Astrocyte (in vitro differentiated cells and primary cell): ENCODE data around the gene NEAT1. TPM values are rescaled to one million over a fixed set of nuclear protein-coding genes. Genes with fewer than 3 reads are reported as not detected.

Experiments used
- DNase-seq: peaks from one replicate; pipeline ENCODE4 v3.0.0-alpha.2; 2010; ENCODE audit warnings: low read depth
- FAIRE-seq: peaks from 2 replicates; lab custom pipeline; 2011; peaks lifted over from hg19 to GRCh38; lab: Jason Lieb, UNC
- H2AFZ ChIP-seq: 2 replicates; pipeline ENCODE4 v1.6.0; 2012; ENCODE audit warnings: low read depth, low read length, inconsistent platforms
- H3K27ac ChIP-seq: 2 replicates; pipeline ENCODE4 v1.5.1; 2011; ENCODE audit warnings: low read depth, low read length, inconsistent platforms
- H3K27me3 ChIP-seq: 2 replicates; pipeline ENCODE4 v1.6.0; 2011; ENCODE audit warnings: low read length, inconsistent platforms; ENCODE audit not compliant: insufficient read depth
- H3K36me3 ChIP-seq: 2 replicates; pipeline ENCODE4 v1.5.1; 2011; ENCODE audit warnings: low read length, inconsistent platforms; ENCODE audit not compliant: insufficient read depth
- H3K4me1 ChIP-seq: 2 replicates; pipeline ENCODE4 v1.5.1; 2011; ENCODE audit warnings: low read length, inconsistent platforms; ENCODE audit not compliant: insufficient read depth
- H3K4me2 ChIP-seq: 2 replicates; pipeline ENCODE4 v1.6.0; 2012; ENCODE audit warnings: low read length, inconsistent platforms
- H3K4me3 ChIP-seq: 2 replicates; pipeline ENCODE4 v1.5.1; 2011; ENCODE audit warnings: low read depth, mild to moderate bottlenecking, low read length, inconsistent platforms; ENCODE audit not compliant: insufficient read depth
- H3K79me2 ChIP-seq: 2 replicates; pipeline ENCODE4 v1.6.0; 2012; ENCODE audit warnings: mild to moderate bottlenecking, low read length, inconsistent platforms; ENCODE audit not compliant: insufficient read depth
- H3K9ac ChIP-seq: 2 replicates; pipeline ENCODE4 v1.6.0; 2012; ENCODE audit warnings: mild to moderate bottlenecking, low read length, inconsistent platforms
- H3K9me3 ChIP-seq: 2 replicates; pipeline ENCODE4 v1.5.1; 2012; ENCODE audit warnings: low read depth, mild to moderate bottlenecking, low read length, inconsistent platforms; ENCODE audit not compliant: insufficient read depth
- H4K20me1 ChIP-seq: 2 replicates; pipeline ENCODE4 v1.6.0; 2012; ENCODE audit warnings: low read length, inconsistent platforms; ENCODE audit not compliant: insufficient read depth
- H3K27ac Mint-ChIP-seq: one replicate; pipeline ENCODE4 v1.8.0; 2021; ENCODE audit warnings: mild to moderate bottlenecking, mixed read lengths; ENCODE audit not compliant: unreplicated experiment
- H3K27me3 Mint-ChIP-seq: one replicate; pipeline ENCODE4 v1.8.0; 2021; ENCODE audit warnings: low read depth, mixed read lengths; ENCODE audit not compliant: unreplicated experiment
- H3K36me3 Mint-ChIP-seq: one replicate; pipeline ENCODE4 v1.8.0; 2021; ENCODE audit warnings: low read depth, mixed read lengths; ENCODE audit not compliant: unreplicated experiment
- H3K4me1 Mint-ChIP-seq: one replicate; pipeline ENCODE4 v1.8.0; 2021; ENCODE audit warnings: low read depth, mixed read lengths; ENCODE audit not compliant: unreplicated experiment
- H3K4me3 Mint-ChIP-seq: one replicate; pipeline ENCODE4 v1.8.0; 2021; ENCODE audit warnings: mild to moderate bottlenecking, moderate library complexity, mixed read lengths; ENCODE audit not compliant: unreplicated experiment
- H3K9me3 Mint-ChIP-seq: one replicate; pipeline ENCODE4 v1.8.0; 2021; ENCODE audit warnings: mild to moderate bottlenecking, mixed read lengths; ENCODE audit not compliant: unreplicated experiment
- EZH2 ChIP-seq: IDR thresholded peaks from 2 replicates; pipeline ENCODE4 v1.6.1; 2012; ENCODE audit warnings: mild to moderate bottlenecking, low read length, inconsistent platforms; ENCODE audit not compliant: insufficient read depth
- total RNA-seq: library from RNA; stranded (reverse); gene quantifications from 2 replicates; pipeline ENCODE4 v1.2.1, GENCODE V29; 2021
- TF ChIP-seq, protein P1 (sequence below): IDR thresholded peaks from 2 replicates; pipeline ENCODE4 v1.5.1; 2011; ENCODE audit warnings: low read depth, mild to moderate bottlenecking, inconsistent platforms, low read length, moderate library complexity; ENCODE audit not compliant: insufficient read depth

NEAT1 gene
- total RNA-seq, 1 donor from 2014 or later = 317 TPM

DNA sequence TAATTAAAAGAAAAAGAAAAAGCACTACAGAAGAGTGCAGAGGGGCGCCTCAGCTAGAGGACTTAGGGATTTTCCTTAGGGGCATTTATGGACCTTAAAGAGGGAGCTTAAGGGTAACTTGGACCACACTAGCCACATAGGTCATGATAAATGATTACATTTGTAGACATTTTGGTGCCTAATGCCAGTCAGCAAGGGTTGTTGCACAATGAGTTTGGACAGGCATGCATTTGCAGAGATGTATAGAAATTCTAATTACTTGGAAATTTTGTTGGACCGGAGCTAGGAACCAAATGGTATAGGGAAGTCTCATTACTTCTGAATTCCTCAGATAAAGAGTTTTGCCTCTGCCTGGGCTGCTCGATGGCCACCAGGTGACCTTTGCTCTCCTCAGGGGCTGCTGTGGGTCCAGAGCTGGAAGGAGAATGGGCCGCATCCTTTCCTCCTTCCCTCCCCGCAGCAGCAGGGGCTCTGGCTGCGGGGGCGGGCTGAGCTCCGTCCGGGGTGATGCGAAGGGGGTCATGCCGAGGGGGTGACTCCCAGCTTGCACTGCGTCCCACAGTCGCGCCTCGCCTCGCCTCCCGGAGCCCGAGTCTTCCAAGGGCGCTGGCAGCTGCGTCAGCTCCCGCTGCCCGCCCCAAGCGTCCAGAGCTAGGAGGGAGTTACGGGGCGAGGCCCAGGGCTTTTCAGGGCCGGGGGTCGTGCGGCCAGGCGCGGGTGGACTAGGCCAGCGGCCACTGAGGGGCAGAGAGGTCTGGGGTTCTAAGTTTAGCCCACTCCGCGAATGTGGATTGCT is 56.0 kb downstream of the NEAT1 start:
- Mint-ChIP-seq H3K36me3 (no peaks in the 10 kb centered on the region), H3K27me3 (no peaks in the 10 kb centered on the region), H3K4me1 (peaks cover 39% of the 10 kb centered on the region), H3K27ac (peak overlapping the region; percentile 26), H3K9me3 (no peaks in the 10 kb centered on the region), H3K4me3 (no peak overlapping the region)
- H2AFZ ChIP-seq = peak overlapping the region; percentile 38
- no peaks in the 10 kb centered on the region for H3K27me3 ChIP-seq
- peak; percentile 35 for DNase-seq
- peak overlapping the region; percentile 88 for H3K9ac ChIP-seq
- H3K4me3 ChIP-seq = peak overlapping the region; percentile 35
- H3K4me1 ChIP-seq = peaks cover 48% of the 10 kb centered on the region
- peak overlapping the region; percentile 100 for H3K27ac ChIP-seq
- no peaks in the 10 kb centered on the region for H3K9me3 ChIP-seq
- FAIRE-seq = no peak
- TF ChIP-seq EZH2 = no peak
- TF ChIP-seq, protein P1, sequence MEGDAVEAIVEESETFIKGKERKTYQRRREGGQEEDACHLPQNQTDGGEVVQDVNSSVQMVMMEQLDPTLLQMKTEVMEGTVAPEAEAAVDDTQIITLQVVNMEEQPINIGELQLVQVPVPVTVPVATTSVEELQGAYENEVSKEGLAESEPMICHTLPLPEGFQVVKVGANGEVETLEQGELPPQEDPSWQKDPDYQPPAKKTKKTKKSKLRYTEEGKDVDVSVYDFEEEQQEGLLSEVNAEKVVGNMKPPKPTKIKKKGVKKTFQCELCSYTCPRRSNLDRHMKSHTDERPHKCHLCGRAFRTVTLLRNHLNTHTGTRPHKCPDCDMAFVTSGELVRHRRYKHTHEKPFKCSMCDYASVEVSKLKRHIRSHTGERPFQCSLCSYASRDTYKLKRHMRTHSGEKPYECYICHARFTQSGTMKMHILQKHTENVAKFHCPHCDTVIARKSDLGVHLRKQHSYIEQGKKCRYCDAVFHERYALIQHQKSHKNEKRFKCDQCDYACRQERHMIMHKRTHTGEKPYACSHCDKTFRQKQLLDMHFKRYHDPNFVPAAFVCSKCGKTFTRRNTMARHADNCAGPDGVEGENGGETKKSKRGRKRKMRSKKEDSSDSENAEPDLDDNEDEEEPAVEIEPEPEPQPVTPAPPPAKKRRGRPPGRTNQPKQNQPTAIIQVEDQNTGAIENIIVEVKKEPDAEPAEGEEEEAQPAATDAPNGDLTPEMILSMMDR = no peak
- H3K36me3 ChIP-seq = no peaks in the 10 kb centered on the region
- peak overlapping the region; percentile 80 for H3K4me2 ChIP-seq
- no peaks in the 10 kb centered on the region for H4K20me1 ChIP-seq
- H3K79me2 ChIP-seq = peaks cover 54% of the 10 kb centered on the region

DNA sequence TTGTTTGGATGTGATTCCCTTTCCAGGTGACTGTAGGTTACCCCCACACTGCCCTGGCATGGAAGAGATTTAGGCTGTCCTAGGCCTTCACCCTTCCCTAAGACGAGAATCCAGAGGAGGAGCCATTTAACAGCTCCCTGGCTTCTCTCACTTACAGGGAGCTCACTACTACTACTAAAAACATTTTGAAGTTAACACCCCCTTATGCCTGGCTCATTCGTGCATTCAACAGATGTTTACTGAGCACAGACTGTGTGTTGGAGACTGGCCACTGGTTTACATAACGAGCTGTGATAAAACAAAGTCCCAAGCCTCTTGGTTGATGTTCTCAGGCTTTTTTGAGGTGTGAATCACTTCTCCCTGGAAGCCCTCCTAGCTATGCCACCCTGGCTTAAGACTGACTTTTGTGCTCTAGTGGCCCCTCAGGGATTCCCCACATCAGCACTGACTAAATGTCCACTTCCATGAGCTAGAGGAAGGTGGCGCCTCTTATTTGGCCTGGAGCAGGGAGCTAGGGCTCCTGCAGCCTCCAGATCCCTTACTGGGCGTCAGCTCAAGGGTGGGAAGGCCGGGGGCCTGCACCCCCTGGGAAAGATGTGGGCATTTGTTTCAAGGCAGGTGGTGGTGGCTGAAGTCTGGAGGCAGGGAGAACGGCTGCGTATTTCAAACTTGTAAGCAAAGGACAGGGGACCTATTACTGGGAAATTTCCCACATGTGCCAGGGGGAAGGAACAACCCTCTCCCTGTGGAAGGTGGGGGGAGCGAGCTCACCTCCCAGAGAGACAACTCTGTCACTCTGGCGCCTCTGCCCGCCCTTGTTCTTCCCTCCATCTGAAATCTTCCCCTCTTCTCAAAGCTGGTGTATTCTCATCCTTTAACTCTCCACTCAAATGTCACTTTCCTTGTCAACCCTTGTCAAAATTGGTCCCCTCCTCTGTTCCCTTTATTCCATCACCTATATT is 56.9 kb downstream of the NEAT1 start:
- peak overlapping the region; percentile 88 for H3K9ac ChIP-seq
- H4K20me1 ChIP-seq = no peaks in the 10 kb centered on the region
- peak overlapping the region; percentile 38 for H2AFZ ChIP-seq
- no peaks in the 10 kb centered on the region for H3K9me3 ChIP-seq
- H3K36me3 ChIP-seq = no peaks in the 10 kb centered on the region
- H3K4me2 ChIP-seq = peak overlapping the region; percentile 80
- H3K27me3 Mint-ChIP-seq = no peaks in the 10 kb centered on the region
- TF ChIP-seq EZH2 = no peak
- TF ChIP-seq, protein P1 = peak; percentile 33
- DNase-seq = peak; percentile 89
- H3K27ac ChIP-seq = peak overlapping the region; percentile 100
- H3K27ac Mint-ChIP-seq = peak overlapping the region; percentile 64
- H3K9me3 Mint-ChIP-seq = no peaks in the 10 kb centered on the region
- no peaks in the 10 kb centered on the region for H3K36me3 Mint-ChIP-seq
- H3K27me3 ChIP-seq = no peaks in the 10 kb centered on the region
- peak overlapping the region; percentile 35 for H3K4me3 ChIP-seq
- H3K79me2 ChIP-seq = peaks cover 53% of the 10 kb centered on the region
- peak overlapping the region; percentile 72 for H3K4me3 Mint-ChIP-seq
- FAIRE-seq = no peak
- H3K4me1 ChIP-seq = peaks cover 48% of the 10 kb centered on the region
- peaks cover 42% of the 10 kb centered on the region for H3K4me1 Mint-ChIP-seq
